LHCN-M2 (cell line): ENCODE data around the gene MRGPRG. TPM values are rescaled to one million over a fixed set of nuclear protein-coding genes. Genes with fewer than 3 reads are reported as not detected.

ENCODE experiments used
- DNase-seq: peaks from one replicate; pipeline ENCODE4 v3.0.0-alpha.2; 2012; ENCODE audit warnings: low read depth
- total RNA-seq: library from RNA; depleted of rRNA; stranded (reverse); fragments of >200 nt; gene quantifications from 2 replicates; pipeline ENCODE4 v1.2.3, GENCODE V29; 2014

The MRGPRG gene
- total RNA-seq, 1 experiment from 2014 or later, result not detected

DNA sequence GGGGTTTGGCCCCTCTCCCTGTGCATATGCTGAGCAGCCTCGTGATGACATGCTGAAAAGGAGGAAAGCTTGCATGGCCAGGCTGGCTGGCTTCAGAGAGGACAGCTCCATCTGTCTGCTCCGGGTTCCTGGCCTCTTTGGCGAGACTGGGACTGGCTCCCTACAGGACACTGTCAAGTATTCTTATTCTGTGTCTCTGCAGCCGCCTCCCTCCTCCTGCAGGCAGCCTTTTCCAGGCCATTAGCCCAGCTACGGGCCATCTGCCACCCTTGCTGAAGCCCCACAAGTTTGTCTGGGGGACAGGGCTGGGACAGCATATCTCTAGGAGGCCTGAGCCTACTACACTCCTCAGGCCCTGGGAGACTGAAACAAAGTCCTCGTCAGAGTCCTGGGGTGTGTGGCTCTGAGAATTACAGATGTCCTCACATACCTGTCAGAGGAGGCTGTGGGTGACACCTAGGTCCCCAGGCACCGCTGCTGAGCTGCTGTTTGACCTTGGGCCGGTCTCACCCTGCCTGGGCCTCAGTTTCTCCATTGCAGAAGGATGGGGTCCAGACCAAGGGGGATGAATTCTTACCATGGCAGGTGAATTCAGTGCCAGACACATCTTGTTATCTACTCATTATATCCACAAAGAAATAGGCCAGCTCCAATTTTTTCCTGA is 11.0 kb downstream of the MRGPRG start:
- DNase-seq, result no peak

DNA sequence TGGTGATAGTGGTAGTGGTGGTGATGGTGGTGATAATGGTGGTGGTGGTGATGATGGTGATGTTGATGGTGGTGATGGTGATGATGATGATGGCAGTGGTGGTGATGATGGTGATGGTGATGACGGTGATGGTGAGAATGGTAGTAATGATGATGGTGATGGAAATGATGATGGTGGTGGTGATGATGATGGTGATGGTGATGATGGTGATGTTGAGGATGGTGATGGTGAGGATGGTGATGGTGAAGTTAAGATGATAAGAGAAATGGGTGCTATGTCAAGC is 11.8 kb downstream of the MRGPRG start:
- no peak for DNase-seq

DNA sequence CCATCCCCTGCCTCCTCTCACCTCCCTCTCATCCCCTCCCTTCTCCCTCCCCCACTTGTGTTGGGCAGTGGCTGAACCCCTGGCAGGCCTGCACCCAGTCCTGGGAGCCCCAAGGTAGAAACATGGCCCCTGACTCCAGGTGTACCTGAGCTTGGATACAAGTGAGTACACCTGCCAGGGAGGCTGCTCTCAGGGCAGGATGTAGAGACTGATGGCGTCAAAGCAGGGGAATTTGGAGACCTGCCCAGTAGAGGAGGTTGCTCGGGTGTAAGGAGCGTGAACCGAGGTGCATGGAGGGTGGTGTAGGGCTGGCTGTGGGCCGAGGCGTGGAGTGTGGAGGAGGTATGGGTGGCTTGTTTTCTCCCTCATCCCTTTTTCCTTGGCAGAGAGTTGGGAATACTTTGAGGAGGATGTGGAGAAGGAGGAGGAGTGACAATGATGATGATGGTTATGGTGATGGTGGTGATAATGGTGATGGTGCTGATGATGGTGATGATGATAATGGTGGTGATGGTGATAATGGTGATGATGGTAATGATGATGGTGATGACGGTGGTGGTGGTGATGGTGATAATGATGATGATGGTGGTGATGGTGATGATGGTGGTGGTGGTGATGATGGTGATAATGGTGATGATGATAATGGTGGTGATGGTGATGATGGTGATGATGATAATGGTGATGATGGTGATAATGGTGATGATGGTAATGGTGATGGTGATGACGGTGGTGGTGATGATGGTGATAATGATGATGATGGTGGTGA is 12.3 kb downstream of the MRGPRG start:
- no peak for DNase-seq

DNA sequence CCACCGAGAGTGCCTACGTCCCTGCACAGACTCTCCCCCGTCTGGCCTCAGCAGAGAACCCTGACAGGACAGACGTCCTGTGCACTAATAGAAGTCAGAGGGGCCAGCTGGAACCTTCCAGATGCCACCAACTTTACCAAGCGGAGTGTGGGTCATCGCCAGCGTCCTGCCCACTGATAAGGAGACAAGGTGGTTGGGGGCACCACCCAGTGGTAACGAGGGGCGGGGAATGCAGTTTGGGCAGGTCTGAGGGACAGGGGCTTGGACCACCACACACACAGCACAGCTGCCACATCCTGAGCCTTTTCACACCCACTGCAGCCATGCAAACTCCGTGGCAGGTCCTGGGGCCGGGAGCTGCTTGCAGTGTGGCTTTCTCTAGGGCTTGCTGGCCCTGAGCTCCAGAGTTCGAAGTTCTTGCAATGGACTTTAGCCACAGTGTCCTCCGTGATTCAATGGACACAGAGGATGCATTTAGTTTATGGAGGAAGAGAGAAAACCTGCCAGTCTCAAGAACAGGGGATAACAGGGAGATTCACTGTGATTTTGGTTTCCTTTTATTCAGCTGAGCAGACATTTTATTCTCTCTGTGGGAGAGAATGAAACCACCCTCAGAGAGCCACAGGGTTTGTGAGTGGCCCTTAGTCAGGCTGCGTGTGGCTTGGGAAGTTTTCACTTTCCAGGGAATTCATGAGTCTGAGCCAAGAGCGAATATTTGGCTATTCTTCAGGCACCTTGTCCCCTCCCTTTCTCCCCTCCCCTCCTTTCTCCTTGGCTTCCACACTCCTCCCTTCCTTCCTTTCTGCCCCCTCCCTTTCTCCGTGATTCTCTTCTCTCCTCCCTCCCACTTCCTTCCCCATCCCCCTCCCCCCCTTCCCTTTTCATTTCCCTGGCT is 13.1 kb downstream of the MRGPRG start:
- DNase-seq, result no peak

DNA sequence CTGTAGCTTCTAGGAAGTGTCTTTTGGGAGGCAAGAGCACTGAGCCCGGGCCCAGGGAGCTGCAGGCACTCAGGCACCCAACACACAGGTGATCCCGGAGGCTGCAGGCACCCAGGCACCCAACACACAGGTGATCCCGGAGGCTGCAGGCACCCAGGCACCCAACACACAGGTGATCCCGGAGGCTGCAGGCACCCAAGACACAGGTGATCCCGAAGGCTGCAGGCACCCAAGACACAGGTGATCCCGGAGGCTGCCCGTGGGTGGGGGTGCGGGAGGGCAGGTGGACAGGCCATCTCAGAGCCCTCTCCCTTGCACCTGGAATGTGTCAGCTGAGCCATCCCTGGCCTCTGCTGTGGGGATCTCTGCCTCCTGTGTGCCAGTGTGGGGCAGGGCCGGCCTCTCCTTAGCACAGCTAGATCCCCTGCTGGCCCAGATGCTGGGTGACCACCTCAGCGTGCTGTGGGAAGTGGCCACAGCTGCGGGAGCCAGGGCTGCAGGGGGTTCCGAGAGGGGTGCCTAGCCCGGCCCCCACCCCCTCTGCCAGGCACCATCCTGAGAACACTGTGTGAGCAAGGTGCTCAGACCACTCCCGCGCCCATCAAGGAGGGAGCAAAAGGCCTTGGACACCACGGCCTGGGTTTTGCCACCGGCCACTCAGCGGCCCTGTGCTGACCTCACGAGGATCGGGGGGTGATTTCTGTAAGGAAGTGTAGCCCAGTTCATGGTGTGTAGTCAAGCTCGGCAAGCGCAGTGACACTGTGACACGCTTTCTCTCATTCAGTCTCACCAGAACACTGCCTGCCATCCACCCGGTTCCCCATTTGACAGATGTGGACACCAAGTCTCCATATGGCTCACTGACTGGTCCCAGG is 14.2 kb downstream of the MRGPRG start:
- DNase-seq, result no peak

DNA sequence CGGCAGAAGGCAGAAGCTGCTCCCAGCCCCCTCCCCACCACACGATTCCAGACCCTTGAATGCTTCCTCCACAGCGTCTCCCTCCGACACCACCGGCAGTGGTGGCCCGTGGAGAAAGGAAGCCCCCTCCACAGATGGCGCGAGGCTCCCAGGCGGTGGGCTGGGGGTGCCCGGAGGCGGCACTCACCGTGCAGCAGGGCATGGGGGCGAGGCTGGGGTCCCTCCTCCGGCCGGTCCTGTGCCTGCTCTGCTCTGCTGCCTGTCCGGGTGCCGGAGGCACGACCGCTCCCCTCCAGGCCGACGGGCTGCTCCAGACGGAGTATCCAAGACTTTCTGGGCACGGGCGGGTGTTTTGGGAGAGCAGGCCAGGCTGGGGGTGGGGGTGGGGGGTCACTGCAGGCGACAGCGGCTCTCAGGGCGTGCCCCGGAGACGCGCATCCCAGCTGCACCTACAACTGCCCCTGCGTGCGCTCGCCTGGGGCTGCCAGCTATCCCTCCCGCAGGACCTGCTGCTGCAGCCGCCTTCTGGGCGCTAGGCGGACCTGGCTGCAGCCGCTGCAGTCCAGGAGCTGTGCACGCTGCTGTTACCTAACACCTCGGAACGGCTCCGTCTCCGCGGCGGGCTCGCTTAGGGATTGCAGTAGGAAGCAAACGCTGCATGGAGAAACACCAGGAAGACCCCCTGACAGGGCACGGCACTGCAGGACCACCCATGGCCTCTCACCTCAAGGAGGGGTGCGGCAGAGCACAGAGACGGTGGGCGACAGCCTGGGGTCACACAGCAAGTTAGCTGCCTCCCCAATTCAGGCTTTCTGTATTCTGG is 15.2 kb downstream of the MRGPRG start:
- DNase-seq, result no peak

DNA sequence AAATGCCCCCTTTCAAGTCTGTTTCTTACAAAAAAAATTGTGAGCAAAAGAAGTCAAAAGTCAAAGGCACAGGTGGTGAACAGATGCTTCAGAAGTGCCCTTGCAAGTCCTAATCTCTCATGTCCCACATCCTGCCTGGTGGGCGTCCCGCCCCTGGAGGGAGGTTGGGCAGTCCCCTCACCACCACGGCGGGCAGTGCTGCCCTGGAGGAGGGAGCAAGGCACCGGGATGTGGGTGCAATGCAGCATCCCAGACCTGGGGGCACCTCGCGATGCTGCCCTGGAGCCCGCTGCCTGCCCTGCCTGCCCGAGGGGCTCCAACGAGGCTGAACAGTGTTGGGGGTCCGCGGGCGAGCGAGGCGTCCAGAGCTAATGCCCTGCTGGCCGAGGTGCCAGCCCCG is 15.9 kb downstream of the MRGPRG start:
- DNase-seq, result no peak

DNA sequence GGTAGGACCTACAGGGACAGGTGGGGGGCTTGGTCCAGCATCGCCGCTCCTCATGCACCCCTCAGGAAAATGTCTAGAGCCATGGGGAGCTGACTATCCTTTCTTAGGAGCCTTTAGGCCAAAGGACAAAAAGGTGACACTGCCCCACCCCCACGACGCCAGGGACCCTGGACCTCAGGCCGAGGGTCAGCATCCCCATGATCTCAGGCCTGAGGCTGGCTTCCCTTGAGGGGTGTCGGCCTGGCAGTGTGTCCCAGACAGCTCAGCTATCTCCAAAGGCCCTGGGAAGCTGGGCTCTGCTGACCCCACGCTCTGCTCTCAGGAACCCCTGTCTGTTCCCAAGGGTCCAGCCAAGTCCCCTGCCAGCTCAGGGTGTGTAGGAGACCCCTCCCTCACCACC is 16.3 kb downstream of the MRGPRG start:
- DNase-seq, result no peak

DNA sequence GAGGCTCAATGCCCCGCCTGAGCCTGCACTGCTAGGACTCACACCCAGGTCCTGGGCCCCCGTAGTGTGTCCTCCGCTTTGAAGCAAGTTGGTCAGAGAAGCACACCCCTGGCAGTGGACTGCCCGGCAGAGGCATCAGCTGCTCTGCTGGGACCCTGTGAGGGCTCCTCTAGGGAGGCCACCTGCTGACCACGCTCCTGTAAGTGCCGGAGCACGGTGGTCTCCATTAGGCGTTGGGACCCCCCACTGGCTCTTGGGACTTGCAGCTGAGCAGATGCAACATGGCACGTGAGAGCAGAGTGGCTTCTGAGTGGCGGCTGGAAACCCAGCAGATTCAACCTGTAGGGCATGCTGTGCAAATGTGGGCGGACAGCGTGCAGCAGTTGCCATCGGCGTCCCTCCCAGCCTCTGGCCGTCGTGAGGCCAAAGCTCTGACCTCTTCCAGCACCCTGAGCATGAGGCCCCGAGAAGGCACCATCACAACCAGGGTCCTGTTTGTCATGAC is 16.9 kb downstream of the MRGPRG start:
- no peak for DNase-seq

DNA sequence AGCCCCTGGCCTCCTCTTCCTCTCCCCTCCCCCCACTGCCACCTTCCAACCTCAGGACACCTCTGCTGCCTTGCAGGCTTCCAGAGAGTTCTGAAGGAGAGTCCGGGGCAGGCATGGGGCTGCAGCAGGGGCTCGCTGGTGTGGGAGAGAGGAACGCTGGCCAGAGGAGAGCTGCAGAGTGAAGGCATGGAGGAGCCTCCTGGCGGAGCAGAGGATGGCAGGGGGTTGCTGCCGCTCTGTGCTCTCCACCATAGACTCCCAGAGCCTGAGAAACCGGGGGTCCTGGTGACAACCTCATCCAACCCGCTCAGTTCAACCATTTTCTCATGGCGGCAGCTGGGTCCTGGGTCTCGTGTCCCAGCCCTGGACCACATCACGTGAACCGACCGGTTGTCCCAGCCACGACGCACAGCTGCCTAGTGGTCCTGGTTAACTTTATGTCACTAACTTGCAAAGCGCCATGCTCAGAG is 17.5 kb downstream of the MRGPRG start:
- no peak for DNase-seq

DNA sequence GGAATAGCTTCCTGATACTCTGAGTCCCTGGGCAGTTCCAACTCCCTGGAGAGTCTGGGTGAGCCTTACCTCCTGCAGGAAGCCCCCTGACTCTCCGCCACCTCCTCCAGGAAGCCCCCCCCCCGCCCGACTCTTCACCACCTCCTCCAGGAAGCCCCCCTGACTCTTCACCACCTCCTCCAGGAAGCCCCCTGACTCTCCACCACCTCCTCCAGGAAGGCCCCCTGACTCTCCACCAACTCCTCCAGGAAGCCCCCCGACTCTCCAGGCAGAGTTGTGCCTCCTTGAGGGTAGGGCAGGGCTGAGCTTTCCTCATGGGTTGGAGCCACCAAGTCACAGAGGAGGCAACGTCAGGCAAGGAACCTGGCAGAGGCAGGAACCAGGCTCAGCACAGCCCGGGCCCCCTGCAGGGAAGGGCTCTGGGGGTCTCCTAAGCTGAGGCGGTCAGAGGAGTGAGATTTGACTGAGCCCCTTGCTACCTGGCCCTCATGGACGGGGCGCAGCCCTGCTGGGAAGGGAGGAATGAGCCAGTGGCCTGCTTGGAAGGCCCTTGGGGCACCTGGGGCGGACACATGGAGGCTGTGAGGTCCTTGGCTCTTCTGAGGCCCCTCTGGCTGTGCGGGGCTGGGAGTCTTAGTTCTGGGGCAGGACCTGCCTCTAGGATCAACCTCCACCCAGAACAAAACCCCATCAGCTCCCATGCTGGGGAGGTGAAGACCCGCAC is 18.1 kb downstream of the MRGPRG start:
- no peak for DNase-seq

DNA sequence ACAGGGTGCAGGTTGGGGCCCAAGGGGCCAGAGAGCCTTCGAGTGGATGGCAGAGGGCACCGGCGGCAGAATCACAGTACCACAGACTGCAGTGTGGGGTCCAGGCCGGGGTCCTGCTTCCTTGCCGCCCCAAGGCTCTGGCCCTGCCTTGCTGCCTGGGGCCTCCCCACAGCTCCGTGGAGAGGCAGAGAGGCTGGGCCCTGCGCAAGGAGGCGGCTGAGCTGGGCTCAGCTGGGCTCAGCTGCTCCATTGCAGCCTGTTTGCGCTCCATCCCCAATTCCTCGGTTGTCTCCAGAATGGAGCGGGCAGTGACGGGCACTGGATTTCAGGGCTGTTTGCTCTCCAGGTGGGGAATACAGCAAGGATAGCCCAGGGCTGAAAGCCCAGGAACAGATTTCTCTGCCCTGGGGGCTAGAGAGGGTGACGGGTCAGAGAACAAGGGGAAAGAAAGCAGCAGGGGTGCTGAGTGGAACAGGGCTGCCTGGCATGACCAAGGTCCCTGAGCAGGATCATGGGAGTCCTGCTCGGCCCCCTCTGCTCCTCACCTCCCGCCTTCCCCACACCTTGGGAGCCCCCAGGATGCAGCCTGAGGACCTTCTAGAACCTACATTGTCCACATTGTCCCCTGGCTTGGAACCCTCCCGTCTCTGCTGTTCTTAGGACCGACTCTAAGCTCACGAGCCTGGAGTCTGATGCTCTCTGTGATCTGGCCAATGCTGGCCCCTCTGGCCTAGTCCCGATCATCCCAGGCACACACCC is 18.9 kb downstream of the MRGPRG start:
- no peak for DNase-seq

DNA sequence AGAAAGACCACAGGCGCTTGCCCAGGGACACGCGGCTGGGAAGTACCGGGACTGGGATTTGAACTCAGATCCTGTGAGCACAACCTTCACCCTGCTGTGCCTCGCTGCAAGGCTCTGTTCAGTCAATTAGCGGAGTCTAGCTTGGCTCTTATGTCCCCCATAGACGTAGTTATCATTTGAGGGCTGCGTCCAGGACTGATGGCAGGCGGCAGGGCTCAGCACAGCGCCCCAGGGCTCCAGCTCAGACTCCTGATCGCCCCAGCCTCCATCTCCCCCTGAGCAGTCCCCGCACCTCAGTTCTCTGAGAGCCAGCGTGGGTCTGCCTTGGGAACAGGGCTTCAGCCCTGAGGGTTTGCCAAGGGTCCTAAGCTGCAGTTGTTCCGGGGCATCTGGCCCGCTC is 19.8 kb downstream of the MRGPRG start:
- DNase-seq, result no peak

DNA sequence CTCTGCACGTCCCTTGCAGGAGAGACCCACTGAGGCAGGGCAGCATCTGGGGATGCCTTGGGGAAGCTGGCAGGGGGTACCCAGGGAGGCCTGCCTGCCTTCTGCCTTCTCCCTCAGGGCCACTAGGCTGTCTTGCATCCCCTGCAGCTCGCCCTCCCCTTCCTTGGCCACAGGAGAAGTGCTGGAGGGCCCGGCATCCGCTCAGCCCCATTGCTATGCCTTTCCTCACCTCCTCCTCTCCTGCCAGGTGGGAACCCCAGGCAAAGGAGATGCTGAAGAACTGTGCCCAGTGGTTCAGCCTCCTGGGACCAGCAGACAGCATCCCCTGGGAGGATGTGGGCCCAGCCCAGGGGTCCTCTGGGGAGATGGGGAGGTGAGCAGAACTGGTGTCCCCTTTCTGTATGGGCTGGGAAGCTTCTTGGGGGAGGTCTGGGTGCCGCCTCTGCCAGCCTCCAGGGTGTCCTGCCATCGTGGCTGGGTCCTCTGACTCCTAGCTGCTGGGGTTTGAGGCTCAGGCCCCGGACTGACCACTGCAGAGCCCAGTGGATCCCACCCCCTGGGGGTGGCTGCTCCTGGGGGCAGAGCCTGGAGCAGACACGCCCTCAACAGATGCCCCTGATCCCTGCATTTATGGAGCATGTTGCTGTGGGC is 20.6 kb downstream of the MRGPRG start:
- DNase-seq, result no peak

DNA sequence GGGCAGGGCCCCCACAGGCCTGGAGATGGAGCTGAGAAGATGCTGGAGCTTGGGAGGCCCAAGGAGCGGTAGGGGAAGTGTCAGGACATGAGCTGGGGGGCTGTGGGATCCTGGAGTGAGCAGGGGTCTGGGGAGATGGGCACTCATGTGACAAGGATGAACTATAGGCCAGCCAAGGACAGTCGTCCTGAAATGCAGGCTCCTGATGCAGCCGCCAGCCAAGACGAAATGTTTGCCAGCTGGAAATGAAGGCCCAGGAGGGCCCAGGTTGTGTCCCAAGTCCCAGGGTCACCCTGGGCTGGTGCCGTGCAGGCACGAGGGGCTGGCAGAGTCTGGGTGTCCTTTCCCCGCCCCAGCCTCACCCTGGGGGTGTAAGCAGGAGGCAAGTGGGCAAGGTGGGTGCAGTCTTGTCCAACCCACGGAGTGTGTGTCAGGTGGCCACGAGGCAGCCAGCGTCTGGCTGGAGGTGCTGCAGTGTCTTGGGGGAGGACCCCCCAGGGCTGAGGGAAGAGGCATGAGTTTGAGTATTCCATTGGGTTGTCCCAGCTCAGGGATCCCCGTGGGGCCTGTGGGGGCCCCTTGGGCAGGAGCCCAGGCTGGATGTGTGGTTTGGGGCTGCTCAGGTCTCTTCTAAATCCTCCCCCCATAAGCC is 21.4 kb downstream of the MRGPRG start:
- DNase-seq, result no peak

DNA sequence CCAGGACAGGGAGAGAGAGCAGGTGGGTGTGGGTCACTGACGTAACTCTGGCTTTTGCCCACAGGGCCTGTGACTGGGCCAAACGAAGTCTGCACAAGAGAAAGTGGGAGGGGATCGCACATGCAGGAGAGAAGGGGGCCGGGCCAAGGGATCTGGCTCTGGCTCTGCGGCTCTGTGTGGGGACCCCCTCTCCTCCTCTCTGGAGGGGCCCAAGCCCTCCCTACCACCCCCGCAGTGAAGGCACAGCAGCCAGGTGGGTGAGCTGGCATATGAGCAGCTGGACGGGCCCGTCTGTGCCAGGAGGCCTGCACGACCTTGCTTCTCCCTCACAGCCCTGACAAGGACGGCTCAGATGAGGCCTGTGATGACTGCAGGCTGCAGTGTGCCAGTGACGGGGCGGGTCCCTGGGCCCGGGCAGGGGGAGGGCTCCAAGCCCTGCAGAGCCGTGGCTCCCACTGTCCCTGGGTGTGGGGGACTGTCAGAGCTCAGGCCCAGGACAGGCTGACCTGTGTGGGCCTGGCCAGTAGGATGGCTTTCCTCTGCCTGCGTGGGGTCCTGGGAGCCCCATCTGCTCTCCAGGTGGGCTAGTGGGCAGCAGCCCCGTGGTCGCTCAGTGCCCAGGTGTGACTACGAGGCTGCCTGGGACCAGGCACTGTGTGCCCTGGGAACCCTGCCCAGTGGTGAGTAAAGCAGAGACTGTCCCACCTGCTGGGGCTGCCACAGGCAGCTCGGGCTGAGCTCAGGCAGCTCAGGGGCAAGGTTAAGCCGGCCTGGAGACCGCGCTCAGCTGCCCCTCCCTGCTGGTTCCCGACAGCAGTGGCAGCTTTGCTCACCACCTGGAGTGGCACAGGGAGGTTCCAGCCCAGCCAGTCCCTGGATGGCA is 22.2 kb downstream of the MRGPRG start:
- no peak for DNase-seq
